ENCODE measurements around the gene FMC1.

- TF ChIP-seq CTCF (conservative IDR thresholded peaks at IDR 0.05 in 1 of 2, IDR thresholded peaks at IDR 0.05 in 1 of 2; ENCODE audit: extremely low read depth in 1 of 2, insufficient read depth in 1 of 2, low read depth in 1 of 2, low read length in 2 of 2) (no peak), EZH2 (IDR thresholded peaks at IDR 0.05; ENCODE audit: borderline replicate concordance, low read length) (no peak)
Observed at GRCh38 chr7:139354729-139355128, 13.6 kb downstream of the FMC1 start.

Data from mammary epithelial cell (primary cell).